ENCODE measurements around the gene OVAAL. TPM values are rescaled to one million over a fixed set of nuclear protein-coding genes. Genes with fewer than 3 reads are reported as not detected.

The OVAAL gene
- total and polyA plus RNA-seq, 9 of the 15 experiments (the other 6 are each of a cell fraction or from before 2014, with no cell fraction given): 0.04 to 0.18 (median 0.08) TPM; not detected in 4

GRCh38 chr1:180533266-180533987, 25.3 kb upstream of the OVAAL start:
- DNase-seq (ENCODE audit: extremely low read depth in 1 of 4, low spot score in 3 of 4) (peak; percentile 85 to 93 (median 88)), FAIRE-seq (peak; percentile 87), ATAC-seq (peak; percentile 96)
- no peaks in the 10 kb centered on the region for H4K20me1 ChIP-seq (replicated peaks; ENCODE audit: control insufficient read depth, insufficient read depth, low read length)
- in situ Hi-C loops (cut with MboI): no loop called here
- intact Hi-C loops (cut with micrococcal nuclease): loop anchor here (1.0 to 2.0 kb wide), 5 partner anchors 17 to 327 kb away; partner anchors contain the start of gene XPR1
- no peaks in the 10 kb centered on the region for H3K9me3 ChIP-seq (replicated peaks; ENCODE audit: control insufficient read depth, insufficient read depth, low read depth, low read length)
- no peak overlapping the region for H3K4me2 ChIP-seq (ENCODE audit: insufficient read depth, low read length)
- no peak overlapping the region for H3K9ac ChIP-seq (ENCODE audit: insufficient read depth in 1 of 2, low read depth in 2 of 2, low read length in 2 of 2)
- no TSS peak for BruUV-seq (replicated peaks)
- H3K4me1 ChIP-seq (replicated peaks in 1 of 2; ENCODE audit: control insufficient read depth in 2 of 2, insufficient read depth in 2 of 2, low read length in 2 of 2): peaks cover 0 to 10% of the 10 kb centered on the region in 2 experiments; a peak in 2 of 5 replicates
- H2AFZ ChIP-seq (ENCODE audit: low read depth, low read length): peak overlapping the region; percentile 73
- no peaks in the 10 kb centered on the region for H3K79me2 ChIP-seq (ENCODE audit: control insufficient read depth, insufficient read depth, low read length)
- CTCF ChIA-PET (ENCODE audit: low intra/inter-chr PET ratio): interaction anchor here (0.8 to 4.0 kb wide), 3 partner anchors 18 to 330 kb away, joined by 3 to 54 read pairs (median 5); no protein-coding TSS in a partner anchor
- 22% methylated on average over 10 of the region's 10 CpGs for WGBS (ENCODE audit: insufficient coverage, low coverage, missing lambda C conversion rate)
- no peaks in the 10 kb centered on the region for H3K9me1 ChIP-seq (ENCODE audit: control insufficient read depth, insufficient read depth, low read length)
- no peak overlapping the region for H3K27ac ChIP-seq (ENCODE audit: extremely low read depth, low read depth, low read length)
- H3K4me3 ChIP-seq: no peak overlapping the region
- POLR2A ChIA-PET: no interaction called here
- H3K36me3 ChIP-seq (ENCODE audit: control insufficient read depth, insufficient read depth, low read length): no peaks in the 10 kb centered on the region
- H3K27me3 ChIP-seq (ENCODE audit: control insufficient read depth in 2 of 2, insufficient read depth in 2 of 2, low read length in 2 of 2): no peaks in the 10 kb centered on the region
- TF ChIP-seq ZNF24 (IDR thresholded peaks at IDR 0.05) (peak; percentile 15; the same call in 1 of the 2 replicates), ZNF740 (CRISPR knock-in tag; IDR thresholded peaks at IDR 0.05) (no peak), ZNF740 (tag; IDR thresholded peaks at IDR 0.05) (peak in 1 of 2 experiments; percentile 58; a peak in 1 of 4 replicates), SOX6 (IDR thresholded peaks at IDR 0.05) (0 out of 2 replicates have a peak, but pooled peaks have one; percentile 34), THRB (CRISPR knock-in tag; conservative IDR thresholded peaks at IDR 0.05) (peak; percentile 67; the same call in 1 of the 2 replicates), MAZ (CRISPR knock-in tag; conservative IDR thresholded peaks at IDR 0.05 in 1 of 2, IDR thresholded peaks at IDR 0.05 in 1 of 2) (peak; percentile 42 to 83; a peak in 1 of 4 replicates), RBM39 (optimal IDR thresholded peaks at IDR 0.05; ENCODE audit: low read depth, low read length) (no peak), CREM (IDR thresholded peaks at IDR 0.05; ENCODE audit: low read depth) (peak; percentile 33; the same call in 1 of the 2 replicates), ZNF655 (CRISPR knock-in tag; IDR thresholded peaks at IDR 0.05) (no peak), NBN (IDR thresholded peaks at IDR 0.05; ENCODE audit: low read depth) (peak; percentile 42; the same call in 1 of the 2 replicates), ZNF445 (CRISPR knock-in tag; IDR thresholded peaks at IDR 0.05; ENCODE audit: low read depth) (no peak), MYNN (IDR thresholded peaks at IDR 0.05) (peak; percentile 48; the same call in 1 of the 2 replicates), MYNN (CRISPR knock-in tag; IDR thresholded peaks at IDR 0.05) (no peak), RAD21 (CRISPR knock-in tag; conservative IDR thresholded peaks at IDR 0.05 in 1 of 2, IDR thresholded peaks at IDR 0.05 in 1 of 2) (peak; percentile 99), CHAMP1 (IDR thresholded peaks at IDR 0.05) (peak; percentile 87)
